HepG2 (cell line): ENCODE data around the gene F12. TPM values are rescaled to one million over a fixed set of nuclear protein-coding genes. Genes with fewer than 3 reads are reported as not detected.

Source experiments
- FOXO1 ChIP-seq: sonication (generic); formaldehyde crosslinking; IDR thresholded peaks from 2 replicates; pipeline ENCODE4 v1.4.0; 2020; ENCODE audit warnings: missing genetic modification reagents
- GZF1 ChIP-seq: sonication (generic); formaldehyde crosslinking; IDR thresholded peaks from 2 replicates; pipeline ENCODE4 v1.5.1; 2020; ENCODE audit warnings: mild to moderate bottlenecking, missing genetic modification reagents
- HCFC1 ChIP-seq: fragments of 150-350 bp; IDR thresholded peaks from 2 replicates; pipeline ENCODE4 v1.6.1; 2014; ENCODE audit warnings: low read depth, low read length
- SMAD9 ChIP-seq: sonication (generic); formaldehyde crosslinking; IDR thresholded peaks from 2 replicates; pipeline ENCODE4 v1.5.1; 2020; ENCODE audit warnings: mild to moderate bottlenecking, missing genetic modification reagents
- SOX13 ChIP-seq, 3 experiments: fragments of 450-650 bp in 1 of 3; sonication (generic) in 1 of 3; formaldehyde crosslinking in 1 of 3; IDR thresholded peaks in 2 of 3; conservative IDR thresholded peaks in 1 of 3; 2 replicates each; pipeline versions ENCODE4 v1.5.0 to v1.6.1; 2016 to 2020; ENCODE audit warnings: antibody characterized with exemption in 1 of 3, mild to moderate bottlenecking in 1 of 3, missing compliant biosample characterization in 1 of 3, missing genetic modification reagents in 1 of 3, moderate library complexity in 1 of 3
- SP5 ChIP-seq: IDR thresholded peaks from 2 replicates; pipeline ENCODE4 v1.6.1; 2016; ENCODE audit warnings: low read depth, borderline replicate concordance
- SPEN ChIP-seq: sonication (generic); formaldehyde crosslinking; IDR thresholded peaks from 2 replicates; pipeline ENCODE4 v1.5.1; 2020; ENCODE audit warnings: low read depth, mild to moderate bottlenecking, missing genetic modification reagents
- SSRP1 ChIP-seq: IDR thresholded peaks from 2 replicates; pipeline ENCODE4 v1.6.1; 2016; ENCODE audit warnings: control low read depth
- STAG1 ChIP-seq: sonication (generic); formaldehyde crosslinking; IDR thresholded peaks from 2 replicates; pipeline ENCODE4 v1.4.0; 2020; ENCODE audit warnings: missing genetic modification reagents
- TEF ChIP-seq: sonication (generic); formaldehyde crosslinking; IDR thresholded peaks from 2 replicates; pipeline ENCODE4 v1.5.0; 2020; ENCODE audit warnings: missing genetic modification reagents
- ZBTB10 ChIP-seq: sonication (generic); formaldehyde crosslinking; IDR thresholded peaks from 2 replicates; pipeline ENCODE4 v1.4.0; 2020; ENCODE audit warnings: missing genetic modification reagents, borderline replicate concordance
- ZFP36L1 ChIP-seq: sonication (generic); formaldehyde crosslinking; IDR thresholded peaks from 2 replicates; pipeline ENCODE4 v1.8.0; 2022; ENCODE audit warnings: mild to moderate bottlenecking, missing genetic modification reagents, moderate library complexity
- ZNF234 ChIP-seq: sonication (generic); formaldehyde crosslinking; conservative IDR thresholded peaks from 2 replicates; pipeline ENCODE4 v1.5.1; 2020; ENCODE audit warnings: mild to moderate bottlenecking, missing genetic modification reagents
- ZNF326 ChIP-seq: sonication (generic); formaldehyde crosslinking; IDR thresholded peaks from 2 replicates; pipeline ENCODE4 v1.4.0; 2020; ENCODE audit warnings: missing genetic modification reagents, borderline replicate concordance
- ZNF484 ChIP-seq: sonication (generic); formaldehyde crosslinking; IDR thresholded peaks from 2 replicates; pipeline ENCODE4 v1.5.1; 2020; ENCODE audit warnings: mild to moderate bottlenecking, low read depth, missing genetic modification reagents, borderline replicate concordance
- ZNF597 ChIP-seq: sonication (generic); formaldehyde crosslinking; IDR thresholded peaks from 2 replicates; pipeline ENCODE4 v1.5.0; 2020; ENCODE audit warnings: missing genetic modification reagents
- polyA plus RNA-seq, 8 experiments: library from polyadenylated mRNA; depleted of rRNA in 3 of 8; stranded (reverse) in 7 of 8; unstranded in 1 of 8; fragments of >200 nt; fragmentation: Illumina TruSeq in 4 of 8; extraction: Trizol in 4 of 8; gene quantifications; 2 replicates each; pipeline versions ENCODE4 v1.2.1 to v1.2.3, GENCODE V29; 2011 to 2016; ENCODE audit warnings: low read depth in 4 of 8, missing spikeins in 1 of 8, mixed read lengths in 1 of 8; ENCODE audit not compliant: insufficient read depth in 1 of 8
- total RNA-seq, 5 experiments: library from RNA; depleted of rRNA; stranded (reverse); fragments of >200 nt; fragmentation: Illumina TruSeq; extraction: Trizol; gene quantifications; 2 replicates each; pipeline ENCODE4 v1.2.3, GENCODE V29; 2016; ENCODE audit warnings: low read depth in 1 of 5
- TF ChIP-seq, protein P1 (sequence below): IDR thresholded peaks from 2 replicates; pipeline ENCODE4 v1.6.1; 2016; ENCODE audit warnings: low read depth, borderline replicate concordance
- TF ChIP-seq, protein P2 (sequence below): sonication (generic); formaldehyde crosslinking; IDR thresholded peaks from 2 replicates; pipeline ENCODE4 v1.4.0; 2020; ENCODE audit warnings: missing genetic modification reagents
- TF ChIP-seq, protein P3 (sequence below): sonication (generic); formaldehyde crosslinking; IDR thresholded peaks from 2 replicates; pipeline ENCODE4 v1.4.0; 2020; ENCODE audit warnings: missing genetic modification reagents, borderline replicate concordance

Gene F12
- total and polyA plus RNA-seq, 2 of the 13 experiments (the other 11 are each of a cell fraction or from before 2014, with no cell fraction given) = 2.5 to 3.0 TPM

DNA sequence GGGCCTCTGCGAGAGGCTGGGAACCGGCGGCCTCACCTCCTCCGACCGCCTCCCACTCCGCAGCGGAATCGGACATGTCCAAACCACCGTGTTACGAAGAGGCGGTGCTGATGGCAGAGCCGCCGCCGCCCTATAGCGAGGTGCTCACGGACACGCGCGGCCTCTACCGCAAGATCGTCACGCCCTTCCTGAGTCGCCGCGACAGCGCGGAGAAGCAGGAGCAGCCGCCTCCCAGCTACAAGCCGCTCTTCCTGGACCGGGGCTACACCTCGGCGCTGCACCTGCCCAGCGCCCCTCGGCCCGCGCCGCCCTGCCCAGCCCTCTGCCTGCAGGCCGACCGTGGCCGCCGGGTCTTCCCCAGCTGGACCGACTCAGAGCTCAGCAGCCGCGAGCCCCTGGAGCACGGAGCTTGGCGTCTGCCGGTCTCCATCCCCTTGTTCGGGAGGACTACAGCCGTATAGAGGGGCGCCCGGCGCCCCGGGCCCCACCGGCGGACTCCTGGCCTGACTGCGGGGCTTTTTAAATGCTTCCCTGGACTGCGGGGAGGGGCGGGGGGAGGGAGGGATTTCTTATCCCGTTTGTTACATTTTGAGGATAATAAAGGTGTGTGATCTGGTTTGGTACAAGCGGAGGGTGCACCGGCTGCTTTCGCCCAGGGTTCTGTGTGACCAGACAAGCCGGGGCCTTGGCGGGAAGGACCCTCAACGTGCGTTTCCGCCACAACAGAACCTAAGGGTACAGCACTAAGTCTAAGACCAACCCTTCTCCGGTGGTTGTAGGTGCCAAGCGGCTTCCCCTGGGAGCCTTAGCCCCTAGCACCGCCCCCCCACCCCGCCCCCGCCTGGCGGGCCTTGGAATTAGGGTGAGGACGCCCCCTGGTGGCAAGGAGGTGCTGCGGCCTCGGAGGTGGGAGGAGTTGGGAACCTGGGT, 46.6 kb upstream of the F12 start (continued):
- TF ChIP-seq, protein P1, sequence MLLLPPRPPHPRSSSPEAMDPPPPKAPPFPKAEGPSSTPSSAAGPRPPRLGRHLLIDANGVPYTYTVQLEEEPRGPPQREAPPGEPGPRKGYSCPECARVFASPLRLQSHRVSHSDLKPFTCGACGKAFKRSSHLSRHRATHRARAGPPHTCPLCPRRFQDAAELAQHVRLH (CRISPR knock-in tag) = peak; percentile 10; the same call in 1 of the 2 replicates
- TF ChIP-seq TEF (CRISPR knock-in tag) (no peak), STAG1 (peak; percentile 60), GZF1 (CRISPR knock-in tag) (no peak), HCFC1 (no peak), SSRP1 (CRISPR knock-in tag) (no peak), SMAD9 (CRISPR knock-in tag) (no peak), SOX13 (IDR thresholded peaks at IDR 0.05) (no peak), SOX13 (CRISPR knock-in tag; conservative IDR thresholded peaks at IDR 0.05 in 1 of 2, IDR thresholded peaks at IDR 0.05 in 1 of 2) (no peak), ZNF484 (CRISPR knock-in tag) (no peak), SPEN (CRISPR knock-in tag) (no peak), SP5 (CRISPR knock-in tag) (peak; percentile 40; the same call in 1 of the 2 replicates), ZBTB10 (CRISPR knock-in tag) (no peak), ZFP36L1 (CRISPR knock-in tag) (no peak), ZNF597 (CRISPR knock-in tag) (no peak), ZNF234 (CRISPR knock-in tag) (peak; percentile 52; the same call in 1 of the 2 replicates), FOXO1 (no peak), ZNF326 (CRISPR knock-in tag) (peak; percentile 83; the same call in 1 of the 2 replicates)
- TF ChIP-seq, protein P2, sequence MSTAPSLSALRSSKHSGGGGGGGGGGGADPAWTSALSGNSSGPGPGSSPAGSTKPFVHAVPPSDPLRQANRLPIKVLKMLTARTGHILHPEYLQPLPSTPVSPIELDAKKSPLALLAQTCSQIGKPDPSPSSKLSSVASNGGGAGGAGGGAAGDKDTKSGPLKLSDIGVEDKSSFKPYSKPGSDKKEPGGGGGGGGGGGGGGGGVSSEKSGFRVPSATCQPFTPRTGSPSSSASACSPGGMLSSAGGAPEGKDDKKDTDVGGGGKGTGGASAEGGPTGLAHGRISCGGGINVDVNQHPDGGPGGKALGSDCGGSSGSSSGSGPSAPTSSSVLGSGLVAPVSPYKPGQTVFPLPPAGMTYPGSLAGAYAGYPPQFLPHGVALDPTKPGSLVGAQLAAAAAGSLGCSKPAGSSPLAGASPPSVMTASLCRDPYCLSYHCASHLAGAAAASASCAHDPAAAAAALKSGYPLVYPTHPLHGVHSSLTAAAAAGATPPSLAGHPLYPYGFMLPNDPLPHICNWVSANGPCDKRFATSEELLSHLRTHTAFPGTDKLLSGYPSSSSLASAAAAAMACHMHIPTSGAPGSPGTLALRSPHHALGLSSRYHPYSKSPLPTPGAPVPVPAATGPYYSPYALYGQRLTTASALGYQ (CRISPR knock-in tag) = no peak
- TF ChIP-seq, protein P3, sequence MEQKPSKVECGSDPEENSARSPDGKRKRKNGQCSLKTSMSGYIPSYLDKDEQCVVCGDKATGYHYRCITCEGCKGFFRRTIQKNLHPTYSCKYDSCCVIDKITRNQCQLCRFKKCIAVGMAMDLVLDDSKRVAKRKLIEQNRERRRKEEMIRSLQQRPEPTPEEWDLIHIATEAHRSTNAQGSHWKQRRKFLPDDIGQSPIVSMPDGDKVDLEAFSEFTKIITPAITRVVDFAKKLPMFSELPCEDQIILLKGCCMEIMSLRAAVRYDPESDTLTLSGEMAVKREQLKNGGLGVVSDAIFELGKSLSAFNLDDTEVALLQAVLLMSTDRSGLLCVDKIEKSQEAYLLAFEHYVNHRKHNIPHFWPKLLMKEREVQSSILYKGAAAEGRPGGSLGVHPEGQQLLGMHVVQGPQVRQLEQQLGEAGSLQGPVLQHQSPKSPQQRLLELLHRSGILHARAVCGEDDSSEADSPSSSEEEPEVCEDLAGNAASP = no peak; the same call in 1 of the 2 replicates
